HepG2 (cell line): ENCODE measurements around the gene POC1A. TPM values are rescaled to one million over a fixed set of nuclear protein-coding genes. Genes with fewer than 3 reads are reported as not detected.

Experiments
- ATAC-seq: fragments of 200-7000 bp; cut with Tn5 transposase; 3 replicates; pipeline ENCODE4 v1.9.1; 2020; ENCODE audit warnings: mild to moderate bottlenecking, moderate library complexity
- BruUV-seq: library from RNA; stranded (reverse); fragments of 400-500 nt; replicated peaks from 2 replicates; lab custom pipeline; 2021; lab: Mats Ljungman, UMichigan
- CTCF ChIA-PET: fragments of 300-600 bp; formaldehyde crosslinking; extraction: SDS; loops from one replicate; lab custom pipeline; 2021; ENCODE audit warnings: low total read pairs, inconsistent platforms, low intra/inter-chr PET ratio; lab: Yijun Ruan, JAX
- POLR2A ChIA-PET: fragments of 350-600 bp; sonication (Branson Sonifier 250); formaldehyde crosslinking; loops from one replicate; lab custom pipeline; 2020; ENCODE audit warnings: antibody characterized with exemption, inconsistent platforms; lab: Yijun Ruan, JAX
- DNase-seq: peaks from one replicate; pipeline ENCODE4 v3.0.0-alpha.2; 2015; ENCODE audit warnings: low spot score
- FAIRE-seq: peaks from 3 replicates; lab custom pipeline; 2011; peaks lifted over from hg19 to GRCh38; lab: Jason Lieb, UNC
- H2AFZ ChIP-seq: one replicate; pipeline ENCODE4 v1.6.1; 2011; ENCODE audit warnings: low read length, inconsistent platforms
- H3K27ac ChIP-seq: fragments of 300-600 bp; 3 replicates; pipeline ENCODE4 v1.8.0; 2011; ENCODE audit warnings: mixed run types, mild to moderate bottlenecking, mixed read lengths, low read length, inconsistent platforms; ENCODE audit not compliant: insufficient read depth; ENCODE audit errors: extremely low read length
- H3K27me3 ChIP-seq, 2 experiments: fragments of 200-600 bp in 1 of 2; 2 replicates in 1 of 2; 3 replicates in 1 of 2; pipeline versions ENCODE4 v1.6.0 to v1.8.0; 2011; ENCODE audit warnings: low read length in 2 of 2, mild to moderate bottlenecking in 2 of 2, moderate library complexity in 2 of 2, inconsistent platforms in 1 of 2; ENCODE audit not compliant: insufficient read depth in 2 of 2, control insufficient read depth in 1 of 2
- H3K36me3 ChIP-seq, 2 experiments: fragments of 200-600 bp in 1 of 2; replicated peaks in 1 of 2; 2 replicates in 1 of 2; 3 replicates in 1 of 2; pipeline versions ENCODE4 v1.5.1 to v1.8.0; 2011; ENCODE audit warnings: low read length in 2 of 2, inconsistent platforms in 1 of 2; ENCODE audit not compliant: insufficient read depth in 2 of 2, control insufficient read depth in 1 of 2
- H3K4me1 ChIP-seq: 2 replicates; pipeline ENCODE4 v1.5.1; 2012; ENCODE audit warnings: low read length, inconsistent platforms; ENCODE audit not compliant: insufficient read depth
- H3K4me2 ChIP-seq: 2 replicates; pipeline ENCODE4 v1.6.0; 2011; ENCODE audit warnings: low read depth, low read length, inconsistent platforms
- H3K4me3 ChIP-seq, 3 experiments: fragments of 200-600 bp in 1 of 3; sonication (generic), shearing (Covaris generic) in 1 of 3; replicated peaks in 1 of 3; 2 replicates each; pipeline ENCODE4 v1.5.1; 2011 to 2016; ENCODE audit warnings: low read length in 3 of 3, inconsistent platforms in 2 of 3, low read depth in 2 of 3, mild to moderate bottlenecking in 2 of 3, control low read depth in 1 of 3, mixed read lengths in 1 of 3; ENCODE audit not compliant: insufficient read depth in 1 of 3
- H3K79me2 ChIP-seq: one replicate; pipeline ENCODE4 v1.6.1; 2011; ENCODE audit warnings: low read length, inconsistent platforms; ENCODE audit not compliant: insufficient read depth
- H3K9ac ChIP-seq: 2 replicates; pipeline ENCODE4 v1.6.0; 2011; ENCODE audit warnings: mild to moderate bottlenecking, low read depth, low read length, inconsistent platforms; ENCODE audit not compliant: insufficient read depth
- H3K9me3 ChIP-seq: 2 replicates; pipeline ENCODE4 v1.5.1; 2012; ENCODE audit warnings: mild to moderate bottlenecking, low read length
- H4K20me1 ChIP-seq: 2 replicates; pipeline ENCODE4 v1.6.0; 2011; ENCODE audit warnings: inconsistent platforms, mild to moderate bottlenecking, low read length, moderate library complexity; ENCODE audit not compliant: insufficient read depth
- IKZF4 ChIP-seq: sonication (generic); formaldehyde crosslinking; IDR thresholded peaks from 2 replicates; pipeline ENCODE4 v1.5.1; 2020; ENCODE audit warnings: borderline replicate concordance, mild to moderate bottlenecking, low read depth, missing genetic modification reagents; ENCODE audit errors: not compliant biosample characterization
- RFX5 ChIP-seq: IDR thresholded peaks from 2 replicates; pipeline ENCODE4 v1.6.1; 2011; ENCODE audit warnings: low read depth, low read length, improper control_type of control experiment
- ZNF205 ChIP-seq: IDR thresholded peaks from 2 replicates; pipeline ENCODE4 v1.6.1; 2018; ENCODE audit warnings: missing biosample characterization, missing genetic modification reagents
- ZNF276 ChIP-seq: sonication (generic); formaldehyde crosslinking; IDR thresholded peaks from 2 replicates; pipeline ENCODE4 v1.4.0; 2020; ENCODE audit warnings: mild to moderate bottlenecking, low read depth, missing genetic modification reagents
- ZNF629 ChIP-seq: sonication (generic); formaldehyde crosslinking; conservative IDR thresholded peaks from 2 replicates; pipeline ENCODE4 v1.5.0; 2020; ENCODE audit warnings: missing genetic modification reagents
- ZNF691 ChIP-seq: sonication (generic); formaldehyde crosslinking; IDR thresholded peaks from 2 replicates; pipeline ENCODE4 v1.4.0; 2020; ENCODE audit warnings: missing genetic modification reagents, low read depth, mild to moderate bottlenecking, borderline replicate concordance
- WGBS: methylation state at CpG from one replicate; pipeline ENCODE4 v1.1.6; 2017; ENCODE audit warnings: low lambda C conversion rate; 5-methylcytosine and 5-hydroxymethylcytosine counted together
- in situ Hi-C: cut with HindIII; loops from 2 replicates; pipeline ENCODE4 v1.10.0; 2017; ENCODE audit warnings: low pct_unique_long_range_greater_than_20kb; ENCODE audit not compliant: extremely low pct_ligation_motif_present
- intact Hi-C: fragments of 100-400 bp; cut with micrococcal nuclease; formaldehyde crosslinking; loops from one replicate; pipeline ENCODE4 v1.10.0; 2022; ENCODE audit not compliant: unreplicated experiment
- polyA plus RNA-seq, 8 experiments: library from polyadenylated mRNA; depleted of rRNA in 3 of 8; stranded (reverse) in 7 of 8; unstranded in 1 of 8; fragments of >200 nt; fragmentation: Illumina TruSeq in 4 of 8; extraction: Trizol in 4 of 8; gene quantifications; 2 replicates each; pipeline versions ENCODE4 v1.2.1 to v1.2.3, GENCODE V29; 2011 to 2016; ENCODE audit warnings: low read depth in 4 of 8, missing spikeins in 1 of 8, mixed read lengths in 1 of 8; ENCODE audit not compliant: insufficient read depth in 1 of 8
- total RNA-seq, 5 experiments: library from RNA; depleted of rRNA; stranded (reverse); fragments of >200 nt; fragmentation: Illumina TruSeq; extraction: Trizol; gene quantifications; 2 replicates each; pipeline ENCODE4 v1.2.3, GENCODE V29; 2016; ENCODE audit warnings: low read depth in 1 of 5

POC1A gene
- total and polyA plus RNA-seq, 2 of the 13 experiments (the other 11 are each of a cell fraction or from before 2014, with no cell fraction given): 14.6 to 20.0 TPM

GRCh38 chr3:52150357-52150756 is 3.9 kb downstream of the POC1A start (continued):
- TF ChIP-seq IKZF4: no peak
- no peak for TF ChIP-seq ZNF691

GRCh38 chr3:52149726-52150125 is 4.5 kb downstream of the POC1A start:
- Histone ChIP-seq H3K9ac (no peak overlapping the region), H4K20me1 (no peaks in the 10 kb centered on the region), H3K27me3 (no peaks in the 10 kb centered on the region), H2AFZ (no peak overlapping the region), H3K36me3 (peaks cover 14 to 52% of the 10 kb centered on the region in 2 experiments), H3K4me2 (no peak overlapping the region), H3K4me1 (peaks cover 20% of the 10 kb centered on the region), H3K9me3 (no peaks in the 10 kb centered on the region), H3K79me2 (peaks cover 6% of the 10 kb centered on the region)
- intact Hi-C loops: no loop called here
- no peak for FAIRE-seq
- no TSS peak for BruUV-seq
- POLR2A ChIA-PET: no interaction called here
- ATAC-seq: no peak
- TF ChIP-seq ZNF276: no peak
- TF ChIP-seq, all 625 proteins: peak for 0
- 98% methylated on average over 9 of the region's 11 CpGs for WGBS
- CTCF ChIA-PET: no interaction called here
- in situ Hi-C loops: no loop called here
- Histone ChIP-seq H3K4me3 (no peak overlapping the region), H3K27ac (no peak overlapping the region)
- DNase-seq: no peak

- Histone ChIP-seq H3K9me3 (no peaks in the 10 kb centered on the region), H3K4me3 (no peak overlapping the region), H3K9ac (no peak overlapping the region), H4K20me1 (no peaks in the 10 kb centered on the region), H3K4me2 (no peak overlapping the region), H3K36me3 (peaks cover 18 to 55% of the 10 kb centered on the region in 2 experiments), H2AFZ (no peak overlapping the region), H3K27ac (no peak overlapping the region), H3K4me1 (peaks cover 20% of the 10 kb centered on the region), H3K79me2 (peaks cover 6% of the 10 kb centered on the region), H3K27me3 (no peaks in the 10 kb centered on the region; a peak in 1 of 5 replicates)
- ChIA-PET POLR2A (no interaction called here), CTCF (no interaction called here)
- DNase-seq: no peak
- WGBS: 81% methylated on average over 4 of the region's 8 CpGs
- TF ChIP-seq ZNF205 (CRISPR knock-in tag) (no peak), ZNF629 (CRISPR knock-in tag) (peak; percentile 55), RFX5 (no peak)
- in situ Hi-C loops (no loop called here), intact Hi-C loops (no loop called here)
- ATAC-seq: no peak
- no TSS peak for BruUV-seq
- no peak for FAIRE-seq
These were observed 5.2 kb downstream of the POC1A start for GRCh38 chr3:52149021-52149420.
